HG02610 (cell line): ENCODE data around the gene PLEKHH3.
A peak's percentile ranks its signal among the peaks of the same experiment; 100 is the strongest.

Experiments
- ATAC-seq: cut with Tn5 transposase; IDR thresholded peaks from one replicate; pipeline ENCODE4 v1.9.1; 2021; ENCODE audit warnings: mild to moderate bottlenecking, moderate library complexity; ENCODE audit not compliant: unreplicated experiment

Gene PLEKHH3

GRCh38 chr17:42687707-42688320 lies 11.0 kb upstream of the PLEKHH3 start:
- ATAC-seq, result no peak

GRCh38 chr17:42686520-42687128 lies 9.8 kb upstream of the PLEKHH3 start:
- ATAC-seq, result no peak

- ATAC-seq, result no peak
These were observed 9.0 kb upstream of the PLEKHH3 start for GRCh38 chr17:42685831-42686230.

- no peak for ATAC-seq
These were observed 8.2 kb upstream of the PLEKHH3 start for GRCh38 chr17:42684929-42685556.

- ATAC-seq, result no peak
These were observed 6.7 kb upstream of the PLEKHH3 start for GRCh38 chr17:42683407-42684034.

- no peak for ATAC-seq
These were observed 6.1 kb upstream of the PLEKHH3 start for GRCh38 chr17:42682722-42683403.

- ATAC-seq, result no peak
These were observed 5.4 kb upstream of the PLEKHH3 start, which contains the start of gene CNTNAP1 for GRCh38 chr17:42681976-42682721. Gene CNTNAP1, plus strand, starts transcription at chr17:42682531. Its CDS starts 299 bp downstream, at chr17:42682830.

GRCh38 chr17:42680331-42680808 lies 3.6 kb upstream of the PLEKHH3 start:
- no peak for ATAC-seq

GRCh38 chr17:42679492-42680330 lies 2.9 kb upstream of the PLEKHH3 start:
- ATAC-seq, result no peak

- ATAC-seq, result no peak
These were observed 2.2 kb upstream of the PLEKHH3 start for GRCh38 chr17:42678951-42679491.

- ATAC-seq, result no peak
These were observed 1.4 kb upstream of the PLEKHH3 start for GRCh38 chr17:42677921-42678781.

- peak; percentile 72 for ATAC-seq
These were observed 441 bp upstream of the PLEKHH3 start for GRCh38 chr17:42677012-42677857.

- ATAC-seq, result no peak
These were observed 800 bp downstream of the PLEKHH3 start for GRCh38 chr17:42675965-42676423.

- ATAC-seq, result no peak
These were observed 1.3 kb downstream of the PLEKHH3 start for GRCh38 chr17:42675348-42675964.

- no peak for ATAC-seq
These were observed 1.9 kb downstream of the PLEKHH3 start for GRCh38 chr17:42674755-42675347.
